HG03175 (cell line): ENCODE measurements around the gene RBM43.
"Not testable (repeated sequence)": the region's sequence is repeated elsewhere in the genome, so short reads cannot be mapped to it uniquely, and the experiment has no call there.

ENCODE experiments used
- ATAC-seq: cut with Tn5 transposase; IDR thresholded peaks from one replicate; pipeline ENCODE4 v1.9.1; 2021; ENCODE audit warnings: mild to moderate bottlenecking, moderate library complexity; ENCODE audit not compliant: unreplicated experiment

Gene RBM43

DNA sequence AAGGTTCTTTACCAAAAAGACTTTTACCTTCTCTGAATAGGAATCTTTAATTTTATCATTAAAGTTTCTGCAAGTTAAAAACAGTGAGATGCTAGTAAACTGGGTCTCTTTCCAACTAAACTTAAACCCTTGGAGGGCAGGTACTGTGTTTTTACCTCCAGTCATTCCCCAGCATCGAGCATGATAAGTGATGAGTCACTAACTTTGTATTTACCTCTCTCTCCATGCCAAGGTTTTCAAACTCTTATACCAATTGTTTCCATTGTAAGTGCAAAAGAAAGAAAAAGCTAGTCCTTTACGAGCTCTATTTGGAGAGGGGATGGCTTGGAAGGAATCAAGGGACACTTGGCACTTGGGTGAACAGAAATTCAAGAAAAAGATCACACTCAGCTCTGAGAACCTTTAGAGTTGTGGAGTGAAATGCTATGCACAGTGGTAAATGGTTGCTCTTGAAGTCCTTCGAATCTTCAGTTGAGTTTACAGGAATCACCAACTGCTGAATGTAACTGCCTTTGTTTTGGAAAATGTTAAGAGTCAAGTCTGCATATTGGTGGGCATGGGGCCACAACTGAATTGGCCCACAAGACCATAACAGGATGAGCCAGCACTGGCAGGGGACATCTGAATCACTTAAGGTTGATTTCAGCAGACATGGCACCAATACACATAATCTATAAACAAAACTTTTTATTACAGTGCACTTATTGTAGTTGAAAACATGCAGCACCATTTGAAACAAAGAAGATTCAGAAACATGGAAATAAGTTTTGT lies 8.3 kb upstream of the RBM43 start:
- no peak for ATAC-seq

- ATAC-seq = no peak
Measured at GRCh38 chr2:151268085-151268484, 6.4 kb upstream of the RBM43 start.

DNA sequence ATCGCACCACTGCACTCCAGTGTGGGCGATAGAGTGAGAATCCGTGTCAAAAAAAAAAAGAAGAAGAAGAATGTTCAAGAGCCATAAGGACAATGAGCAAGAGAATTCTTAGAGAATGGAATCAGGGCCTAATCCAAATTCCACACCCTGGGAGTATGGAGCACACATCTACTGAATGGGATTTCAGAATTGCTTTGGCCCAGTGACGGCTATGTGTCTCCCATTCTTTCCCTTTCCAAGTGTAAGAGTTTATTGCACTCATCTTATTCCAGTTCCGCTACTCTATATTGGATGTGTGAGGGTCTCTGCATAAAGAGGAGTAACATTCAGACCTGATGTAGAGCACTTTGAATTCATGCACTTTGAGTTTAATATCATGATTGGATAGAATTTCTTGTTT lies 5.9 kb upstream of the RBM43 start:
- ATAC-seq = no peak

GRCh38 chr2:151265991-151266390 lies 4.3 kb upstream of the RBM43 start:
- no peak for ATAC-seq

GRCh38 chr2:151264157-151264825 lies 2.6 kb upstream of the RBM43 start:
- ATAC-seq = no peak

DNA sequence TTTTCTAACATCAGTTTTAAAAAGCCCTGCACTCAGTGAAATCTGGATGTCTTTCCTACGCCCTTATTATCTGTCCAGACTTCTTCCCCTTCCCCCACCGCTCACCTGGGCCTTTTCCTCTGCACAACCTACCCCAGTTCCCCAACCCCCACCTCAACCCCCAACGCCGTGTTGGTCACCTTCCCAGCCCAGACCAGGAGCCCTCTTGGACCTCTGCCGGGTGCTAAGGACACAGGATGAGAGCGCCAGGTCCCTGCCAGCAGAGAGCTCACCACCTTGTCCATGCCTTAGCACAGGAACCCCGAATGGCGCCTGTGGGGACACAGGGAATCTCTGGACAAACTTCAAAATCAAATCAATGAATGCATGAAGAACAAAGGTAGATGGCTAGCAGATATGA lies 966 bp upstream of the RBM43 start:
- no peak for ATAC-seq

- ATAC-seq = no peak
Measured at GRCh38 chr2:151261977-151262291, 271 bp upstream of the RBM43 start.

GRCh38 chr2:151260573-151261230 lies 961 bp downstream of the RBM43 start:
- peak; percentile 9 for ATAC-seq

DNA sequence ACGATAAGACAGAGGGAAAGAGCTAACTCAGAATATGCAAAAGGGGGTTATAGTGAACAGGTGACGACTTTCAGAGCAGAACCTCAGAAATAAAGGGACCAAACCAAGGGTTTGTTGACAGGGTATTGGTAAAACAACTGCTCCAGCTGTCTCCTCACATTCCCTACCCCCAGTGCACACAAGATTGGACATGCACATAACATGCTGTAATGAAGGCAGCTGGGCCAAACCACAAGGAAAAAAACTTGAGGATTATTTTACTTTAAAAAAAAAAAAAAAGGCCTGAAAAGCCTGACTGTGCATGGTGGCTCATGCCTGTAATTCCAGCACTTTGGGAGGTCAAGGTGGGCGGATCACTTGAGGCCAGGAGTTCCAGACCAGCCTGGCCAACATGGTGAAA lies 3.5 kb downstream of the RBM43 start:
- ATAC-seq = no peak

DNA sequence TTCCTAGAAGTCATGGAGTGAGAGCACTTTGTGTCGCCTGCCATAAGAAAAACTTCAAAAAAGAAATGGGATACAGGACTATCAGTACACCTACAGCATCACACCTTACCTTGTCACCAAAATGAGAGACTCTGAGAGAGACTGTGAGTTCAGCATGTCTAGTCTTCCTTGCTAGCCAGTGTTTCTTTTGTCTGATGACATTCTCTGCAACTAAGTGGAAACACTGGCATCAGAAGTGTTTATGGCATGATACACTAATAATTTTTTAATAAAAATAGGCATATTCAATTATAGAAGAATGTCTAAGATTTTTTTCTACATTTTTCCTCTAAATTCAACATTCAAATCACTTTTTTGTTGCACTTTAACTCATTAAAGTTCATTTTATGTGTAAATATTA lies 9.0 kb downstream of the RBM43 start:
- ATAC-seq = no peak

DNA sequence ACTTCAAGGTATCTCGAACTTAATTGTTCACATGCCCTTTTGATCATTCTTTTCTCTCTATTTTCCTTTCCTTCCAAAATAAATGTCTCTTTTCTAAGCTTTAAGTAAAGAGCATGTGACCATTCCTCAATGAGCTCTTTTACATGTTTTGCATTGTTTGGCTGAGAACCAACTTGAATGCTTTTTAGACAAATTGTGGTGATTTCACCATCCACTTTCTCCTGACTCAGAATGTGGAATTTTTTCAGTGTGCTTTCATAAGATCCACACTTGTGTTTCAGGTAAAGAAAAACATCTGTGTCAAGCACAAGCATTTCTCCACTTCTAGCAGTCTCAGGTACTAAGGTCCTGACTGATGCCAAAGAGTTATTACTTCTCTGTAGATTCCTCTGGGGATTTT lies 10.7 kb downstream of the RBM43 start:
- no peak for ATAC-seq

DNA sequence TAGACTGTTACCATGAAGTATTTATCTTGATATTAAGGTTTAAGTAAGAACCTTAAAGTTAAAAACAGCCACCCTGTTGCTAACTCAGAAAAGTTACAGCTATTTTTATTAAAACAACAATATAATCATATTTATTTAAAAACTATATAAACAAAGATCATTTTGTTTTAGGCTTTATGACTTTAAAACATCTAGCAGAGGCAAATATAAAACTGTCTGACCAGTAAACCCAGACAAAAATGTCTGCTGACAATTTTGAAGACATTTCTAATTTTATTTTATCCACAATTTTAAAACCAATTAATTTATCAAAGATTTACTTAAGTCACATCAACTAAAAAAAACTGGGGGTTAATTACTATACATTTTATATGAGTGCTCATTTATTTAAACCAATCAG lies 14.2 kb downstream of the RBM43 start:
- no peak for ATAC-seq

GRCh38 chr2:151246152-151246551 lies 15.5 kb downstream of the RBM43 start:
- ATAC-seq = no peak

- no peak for ATAC-seq
Measured at GRCh38 chr2:151243468-151243867, 18.2 kb downstream of the RBM43 start.

DNA sequence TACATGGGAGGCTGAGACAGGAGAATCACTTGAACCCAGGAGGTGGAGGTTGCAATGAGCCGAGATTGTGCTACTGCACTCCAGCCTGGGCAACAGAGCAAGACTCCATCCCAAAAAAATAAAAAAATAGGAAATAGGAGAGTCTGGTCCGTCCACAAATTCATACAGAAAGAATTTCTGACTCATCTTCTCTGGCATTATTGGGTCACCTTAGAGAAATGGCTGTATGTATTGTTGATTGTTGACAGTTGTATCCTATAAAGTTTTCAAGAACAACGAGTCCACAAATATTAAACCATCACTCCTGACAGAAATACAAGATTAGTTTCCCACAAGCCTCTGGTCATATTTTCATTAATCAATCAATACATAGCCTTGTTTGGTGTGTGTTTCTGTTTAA lies 20.4 kb downstream of the RBM43 start:
- ATAC-seq = no peak

- no peak for ATAC-seq
Measured at GRCh38 chr2:151240433-151240832, 21.2 kb downstream of the RBM43 start.

DNA sequence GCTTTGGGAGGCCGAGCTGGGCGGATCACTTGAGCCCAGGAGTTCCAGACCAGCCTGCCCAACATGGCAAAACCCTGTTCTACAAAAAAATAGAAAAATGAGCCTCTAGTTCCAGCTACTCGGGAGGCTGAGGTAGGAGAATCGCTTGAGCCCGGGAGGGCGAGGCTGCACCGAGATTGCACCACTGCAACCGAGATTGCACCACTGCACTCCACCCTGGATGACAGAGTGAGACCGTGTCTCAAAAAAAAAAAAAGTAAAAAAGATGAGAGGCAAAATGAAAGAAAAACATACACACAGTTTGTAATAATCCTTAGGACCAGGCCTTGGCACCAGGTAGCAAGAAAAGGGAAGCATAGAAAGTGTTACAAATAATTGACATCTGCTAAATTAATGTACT lies 22.0 kb downstream of the RBM43 start:
- no peak for ATAC-seq

- peak; percentile 72 for ATAC-seq
Measured at GRCh38 chr2:151238527-151239487, 22.9 kb downstream of the RBM43 start.

DNA sequence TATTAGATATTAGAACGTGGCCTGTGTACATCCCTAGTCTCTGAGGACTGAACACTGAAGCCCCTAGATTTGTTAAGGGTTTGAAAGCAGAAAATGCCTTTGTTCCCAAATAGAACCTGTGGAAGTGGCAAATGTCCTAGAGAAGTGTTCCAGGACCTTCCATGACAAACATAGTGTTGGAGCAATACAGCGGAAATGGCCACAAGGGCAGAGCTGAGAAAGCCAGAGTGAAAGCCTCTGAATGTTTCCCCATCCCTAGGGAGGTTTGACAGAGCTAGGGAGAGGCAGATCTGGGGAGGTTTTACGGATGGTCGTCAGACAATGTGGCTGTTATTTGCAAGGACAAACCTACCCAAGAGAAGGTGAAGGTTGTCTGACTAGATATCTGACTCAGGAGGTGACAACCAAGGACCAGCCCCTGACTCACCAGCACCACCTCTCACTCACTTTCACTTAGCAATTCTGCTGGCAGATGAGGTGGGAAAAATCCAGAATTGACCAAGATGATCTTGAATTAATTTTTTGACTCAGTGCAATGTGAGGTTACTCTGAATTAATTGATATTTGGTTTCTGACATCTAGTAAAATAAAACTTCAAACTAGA lies 24.1 kb downstream of the RBM43 start:
- ATAC-seq = no peak

DNA sequence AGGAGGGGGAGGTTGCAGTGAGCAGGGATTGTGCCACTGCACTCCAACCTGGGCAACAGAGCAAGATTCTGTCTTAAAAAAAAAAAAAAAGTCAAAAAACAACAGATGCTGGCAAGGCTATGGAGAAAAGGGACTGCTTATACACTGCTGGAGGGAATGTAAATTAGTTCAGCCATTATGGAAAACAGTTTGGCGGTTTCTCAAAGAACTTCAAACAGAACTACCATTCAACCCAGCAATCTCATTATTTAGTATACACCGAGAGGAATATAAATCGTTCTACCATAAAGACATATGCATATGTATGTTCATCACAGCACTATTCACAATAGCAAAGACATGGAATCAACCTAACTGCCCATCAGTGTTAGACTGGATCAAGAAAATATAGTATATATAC lies 27.9 kb downstream of the RBM43 start:
- ATAC-seq = not testable (repeated sequence)

DNA sequence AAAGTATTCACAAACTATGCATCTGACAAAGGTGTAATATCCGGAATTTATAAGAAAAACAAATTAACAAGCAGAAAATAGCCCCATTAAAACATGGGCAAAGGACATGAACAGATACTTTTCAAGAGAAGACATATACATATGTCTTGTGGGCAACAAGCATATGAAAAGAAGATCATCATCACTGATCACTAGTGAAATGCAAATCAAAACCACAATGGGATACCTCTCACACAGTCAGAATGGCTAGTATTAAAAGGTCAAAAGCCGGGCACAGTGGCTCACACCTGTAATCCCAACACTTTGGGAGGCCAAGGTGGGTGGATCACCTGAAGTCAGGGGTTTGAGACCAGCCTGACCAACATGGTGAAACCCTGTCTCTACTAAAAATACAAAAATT lies 28.4 kb downstream of the RBM43 start:
- ATAC-seq = not testable (repeated sequence)
